C4-2B (cell line): ENCODE data around the gene PLD3.

Experiments used
- ZFX ChIP-seq: fragments of 450-650 bp; IDR thresholded peaks from 2 replicates; pipeline ENCODE4 v1.6.1; 2017
- TF ChIP-seq, protein P1 (sequence below): fragments of 450-650 bp; conservative IDR thresholded peaks from 2 replicates; pipeline ENCODE4 v1.5.1; 2017; ENCODE audit warnings: mild to moderate bottlenecking

DNA sequence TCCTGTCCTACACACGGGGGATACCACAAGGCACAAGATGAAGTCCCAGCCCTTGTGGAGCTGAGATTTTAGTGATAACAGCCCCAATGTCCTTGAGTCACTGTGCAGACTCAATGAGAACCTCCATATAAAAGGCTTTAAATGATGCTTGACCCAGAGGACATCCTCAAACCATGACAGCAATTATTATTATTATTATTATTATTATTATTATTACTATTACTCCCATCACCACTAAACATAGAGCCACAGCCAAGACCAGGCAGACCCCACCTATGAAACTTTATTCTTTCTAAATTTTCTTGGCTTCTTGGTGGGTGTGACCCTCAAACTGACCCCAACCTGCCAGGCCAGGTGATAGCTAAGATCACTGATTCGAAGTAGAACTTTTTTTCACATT is 11.4 kb upstream of the PLD3 start:
- TF ChIP-seq, protein P1, sequence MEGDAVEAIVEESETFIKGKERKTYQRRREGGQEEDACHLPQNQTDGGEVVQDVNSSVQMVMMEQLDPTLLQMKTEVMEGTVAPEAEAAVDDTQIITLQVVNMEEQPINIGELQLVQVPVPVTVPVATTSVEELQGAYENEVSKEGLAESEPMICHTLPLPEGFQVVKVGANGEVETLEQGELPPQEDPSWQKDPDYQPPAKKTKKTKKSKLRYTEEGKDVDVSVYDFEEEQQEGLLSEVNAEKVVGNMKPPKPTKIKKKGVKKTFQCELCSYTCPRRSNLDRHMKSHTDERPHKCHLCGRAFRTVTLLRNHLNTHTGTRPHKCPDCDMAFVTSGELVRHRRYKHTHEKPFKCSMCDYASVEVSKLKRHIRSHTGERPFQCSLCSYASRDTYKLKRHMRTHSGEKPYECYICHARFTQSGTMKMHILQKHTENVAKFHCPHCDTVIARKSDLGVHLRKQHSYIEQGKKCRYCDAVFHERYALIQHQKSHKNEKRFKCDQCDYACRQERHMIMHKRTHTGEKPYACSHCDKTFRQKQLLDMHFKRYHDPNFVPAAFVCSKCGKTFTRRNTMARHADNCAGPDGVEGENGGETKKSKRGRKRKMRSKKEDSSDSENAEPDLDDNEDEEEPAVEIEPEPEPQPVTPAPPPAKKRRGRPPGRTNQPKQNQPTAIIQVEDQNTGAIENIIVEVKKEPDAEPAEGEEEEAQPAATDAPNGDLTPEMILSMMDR = no peak
- no peak for TF ChIP-seq ZFX
